GM06990 (cell line): ENCODE data around the gene AGAP3.

ENCODE experiments used
- DNase-seq: peaks from one replicate; pipeline ENCODE4 v3.0.0-alpha.2; 2011; ENCODE audit not compliant: insufficient read length; ENCODE audit errors: extremely low read depth
- H3K27me3 ChIP-seq: replicated peaks from 2 replicates; pipeline ENCODE4 v1.6.0; 2011; ENCODE audit warnings: low read length; ENCODE audit not compliant: control insufficient read depth, insufficient read depth
- H3K36me3 ChIP-seq: 2 replicates; pipeline ENCODE4 v1.5.1; 2011; ENCODE audit warnings: low read length; ENCODE audit not compliant: control insufficient read depth, insufficient read depth
- H3K4me3 ChIP-seq: replicated peaks from 2 replicates; pipeline ENCODE4 v1.5.1; 2011; ENCODE audit warnings: low read depth, mild to moderate bottlenecking, control low read depth, low read length
- TF ChIP-seq, protein P1 (sequence below): IDR thresholded peaks from 2 replicates; pipeline ENCODE4 v1.5.1; 2011; ENCODE audit warnings: low read length, control low read depth, mild to moderate bottlenecking, inconsistent platforms; ENCODE audit not compliant: insufficient read depth, poor library complexity, severe bottlenecking

The AGAP3 gene

DNA sequence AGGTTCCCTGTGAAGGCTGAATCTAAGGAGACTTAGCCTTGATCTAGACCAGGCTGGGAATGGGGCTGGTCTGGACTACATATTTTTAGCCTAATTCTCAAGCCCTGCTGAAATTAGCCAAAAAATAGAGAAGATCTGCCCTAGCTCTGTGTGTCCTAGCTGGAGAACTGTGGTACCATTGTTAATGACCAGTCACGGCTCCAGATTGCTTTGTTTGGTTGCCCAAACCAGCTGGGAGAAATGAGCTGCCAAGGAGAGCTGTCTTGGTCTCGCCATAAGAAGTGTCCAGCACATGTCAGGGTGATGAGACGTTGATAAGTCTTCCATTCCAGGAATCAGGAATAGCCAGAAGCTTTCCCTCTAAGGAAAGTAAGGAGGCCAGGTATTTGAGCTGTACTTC is 60.5 kb downstream of the AGAP3 start:
- H3K27me3 ChIP-seq: no peaks in the 10 kb centered on the region
- TF ChIP-seq, protein P1, sequence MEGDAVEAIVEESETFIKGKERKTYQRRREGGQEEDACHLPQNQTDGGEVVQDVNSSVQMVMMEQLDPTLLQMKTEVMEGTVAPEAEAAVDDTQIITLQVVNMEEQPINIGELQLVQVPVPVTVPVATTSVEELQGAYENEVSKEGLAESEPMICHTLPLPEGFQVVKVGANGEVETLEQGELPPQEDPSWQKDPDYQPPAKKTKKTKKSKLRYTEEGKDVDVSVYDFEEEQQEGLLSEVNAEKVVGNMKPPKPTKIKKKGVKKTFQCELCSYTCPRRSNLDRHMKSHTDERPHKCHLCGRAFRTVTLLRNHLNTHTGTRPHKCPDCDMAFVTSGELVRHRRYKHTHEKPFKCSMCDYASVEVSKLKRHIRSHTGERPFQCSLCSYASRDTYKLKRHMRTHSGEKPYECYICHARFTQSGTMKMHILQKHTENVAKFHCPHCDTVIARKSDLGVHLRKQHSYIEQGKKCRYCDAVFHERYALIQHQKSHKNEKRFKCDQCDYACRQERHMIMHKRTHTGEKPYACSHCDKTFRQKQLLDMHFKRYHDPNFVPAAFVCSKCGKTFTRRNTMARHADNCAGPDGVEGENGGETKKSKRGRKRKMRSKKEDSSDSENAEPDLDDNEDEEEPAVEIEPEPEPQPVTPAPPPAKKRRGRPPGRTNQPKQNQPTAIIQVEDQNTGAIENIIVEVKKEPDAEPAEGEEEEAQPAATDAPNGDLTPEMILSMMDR: no peak
- H3K36me3 ChIP-seq: peaks cover 8% of the 10 kb centered on the region
- H3K4me3 ChIP-seq: no peak overlapping the region
- DNase-seq: no peak

DNA sequence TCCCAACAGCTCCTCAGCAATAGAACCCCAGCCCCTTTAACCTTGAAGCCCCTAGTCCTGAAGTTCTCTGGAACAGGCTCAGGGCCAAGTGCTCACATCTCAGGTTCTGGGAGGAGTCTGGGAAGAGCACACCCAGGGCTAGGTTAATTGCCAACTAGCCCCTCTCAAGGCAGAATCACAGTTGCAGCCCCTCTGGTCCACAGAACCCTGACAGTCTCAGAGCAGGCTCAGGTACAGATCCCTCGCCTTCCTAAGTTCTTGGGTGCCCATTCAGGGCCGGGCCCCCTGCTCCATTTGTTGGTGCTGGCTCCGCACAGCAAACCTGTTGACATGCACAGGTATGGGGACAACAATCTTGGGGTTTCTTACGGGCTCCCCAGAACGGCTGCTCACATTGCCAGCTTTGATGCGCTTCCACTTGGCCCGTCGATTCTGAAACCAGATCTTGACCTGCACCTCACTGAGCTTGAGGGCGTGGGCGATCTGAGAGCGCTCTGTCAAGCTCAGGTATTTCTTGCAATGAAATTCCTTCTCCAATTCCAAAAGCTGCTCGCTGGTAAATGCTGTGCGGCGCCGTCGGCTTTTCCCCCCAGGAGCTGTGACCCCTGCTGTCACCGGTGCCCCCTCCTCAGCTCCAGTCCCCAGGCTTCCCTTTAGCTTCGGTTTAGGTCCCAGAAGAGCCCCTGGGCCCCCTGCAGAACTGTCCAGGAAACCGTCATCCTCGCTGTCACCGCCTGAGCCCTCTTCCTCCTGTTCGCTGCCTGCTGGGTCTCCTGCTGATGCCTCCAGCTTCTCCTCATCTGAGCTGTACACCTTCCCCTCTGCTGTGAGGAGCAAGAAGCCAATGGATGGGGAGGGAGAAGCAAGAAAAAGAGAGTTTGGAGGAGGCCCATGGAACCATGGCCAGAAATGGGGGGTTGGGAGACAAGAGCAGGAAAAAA is 62.3 kb downstream of the AGAP3 start:
- Histone ChIP-seq H3K27me3 (no peaks in the 10 kb centered on the region), H3K4me3 (no peak overlapping the region)
- TF ChIP-seq, protein P1: no peak

DNA sequence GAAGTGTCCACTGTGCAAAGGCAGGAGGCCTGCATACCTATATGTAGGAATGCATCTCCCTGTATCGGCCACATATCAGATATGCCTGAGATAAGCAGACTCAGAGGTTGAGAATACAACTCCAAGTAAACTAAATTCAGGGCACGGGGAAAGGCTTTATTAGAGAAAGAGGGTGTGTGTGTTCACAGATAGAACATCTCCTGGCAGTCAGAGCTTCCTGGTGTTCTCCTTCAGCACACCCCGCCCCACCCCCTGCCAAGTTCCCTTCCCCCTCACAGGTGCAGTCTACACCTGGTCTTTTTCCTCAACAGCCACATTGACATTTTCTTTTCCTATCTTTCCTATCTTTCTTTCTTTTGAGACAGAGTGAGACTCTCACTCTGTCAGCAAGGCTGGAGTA is 64.1 kb downstream of the AGAP3 start:
- Histone ChIP-seq H3K4me3 (no peak overlapping the region), H3K36me3 (no peaks in the 10 kb centered on the region; the same call in 1 of the 2 replicates), H3K27me3 (peaks cover 2% of the 10 kb centered on the region)
- no peak for DNase-seq
- TF ChIP-seq, protein P1: no peak

More for the DNA sequence above, 62.3 kb downstream of the AGAP3 start:
- DNase-seq: no peak
- H3K36me3 ChIP-seq: peaks cover 6% of the 10 kb centered on the region

DNA sequence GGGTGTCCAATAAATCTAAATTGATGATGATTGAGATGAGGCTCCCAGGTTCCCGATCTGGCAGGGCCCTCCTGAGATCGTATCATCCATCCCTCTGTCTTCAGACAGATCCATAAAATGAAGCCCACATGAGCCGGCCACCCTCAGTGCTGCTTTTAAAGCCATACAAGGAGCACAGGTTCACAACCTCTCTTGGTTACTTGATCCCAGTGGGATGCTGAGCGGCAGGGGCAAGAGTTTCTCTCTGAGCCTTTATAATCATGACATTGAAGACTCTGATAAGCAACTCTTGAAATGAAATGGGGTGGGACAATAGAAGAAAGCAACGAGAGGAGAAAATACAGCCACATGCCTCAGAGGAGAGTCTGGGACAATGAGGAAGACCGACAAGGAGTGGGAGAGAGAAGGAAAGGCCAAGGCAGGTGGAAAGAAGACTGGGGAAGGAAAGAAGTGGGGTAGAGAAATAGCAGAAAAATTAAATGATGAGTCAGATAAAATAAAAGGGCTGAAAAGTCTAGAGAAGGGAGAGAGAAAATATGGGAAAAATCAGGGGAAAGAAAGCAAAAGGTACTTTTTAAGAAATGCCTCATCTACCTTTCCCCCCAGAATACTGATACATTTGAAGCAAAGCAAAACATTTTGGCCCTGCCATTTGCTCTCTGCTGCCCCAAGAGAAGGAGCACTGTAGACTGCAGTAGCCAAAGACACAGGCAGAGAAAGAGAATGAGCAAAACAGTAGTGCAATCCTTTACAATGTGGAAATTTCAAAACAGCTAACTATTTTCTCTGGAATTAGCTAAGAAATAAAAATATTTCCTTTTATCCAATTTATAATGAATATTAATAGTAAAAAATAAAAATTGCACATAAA is 66.6 kb downstream of the AGAP3 start:
- Histone ChIP-seq H3K36me3 (no peaks in the 10 kb centered on the region), H3K27me3 (peaks cover 2% of the 10 kb centered on the region), H3K4me3 (no peak overlapping the region)
- TF ChIP-seq, protein P1: no peak
- no peak for DNase-seq

DNA sequence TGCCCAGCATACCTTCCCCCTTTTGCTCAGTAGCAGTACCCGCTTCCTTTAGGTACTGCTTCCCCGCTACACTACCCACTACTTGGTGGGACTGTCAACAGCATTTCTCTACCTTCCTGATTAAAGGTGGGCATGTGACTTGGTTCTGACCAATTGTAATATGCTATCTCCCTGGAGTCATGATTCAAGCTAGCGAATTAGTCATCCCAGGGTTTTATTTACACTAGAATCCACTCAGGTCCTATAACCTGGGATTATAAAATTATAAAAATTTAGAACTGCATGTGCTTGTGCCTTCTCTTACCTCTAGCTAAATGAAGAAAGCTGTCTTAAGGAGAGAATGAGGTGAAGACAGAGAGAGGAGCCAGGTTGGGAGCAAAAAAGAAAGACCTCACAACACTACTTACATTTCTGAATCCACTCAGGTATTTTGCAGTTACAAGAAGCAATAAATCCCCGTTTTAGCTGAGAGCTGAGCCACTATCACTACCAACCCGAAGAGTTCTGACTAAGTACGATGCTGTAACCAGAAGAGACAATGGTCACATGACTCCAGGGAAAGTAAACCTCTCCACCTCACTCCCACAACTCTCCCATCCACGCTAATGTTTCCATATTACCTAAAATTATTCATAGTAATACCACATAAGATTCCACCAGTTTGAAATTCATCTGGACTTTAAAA is 71.5 kb downstream of the AGAP3 start:
- DNase-seq: no peak
- no peak overlapping the region for H3K4me3 ChIP-seq
- H3K27me3 ChIP-seq: peaks cover 2% of the 10 kb centered on the region
- TF ChIP-seq, protein P1: no peak
- H3K36me3 ChIP-seq: no peaks in the 10 kb centered on the region
